Mesendoderm (in vitro differentiated cells): ENCODE measurements around the gene SOX9.

ENCODE experiments used
- DNase-seq: peaks from one replicate; pipeline ENCODE4 v3.0.0; 2013
- H2AK5ac ChIP-seq: 2 replicates; pipeline ENCODE4 v1.6.1; 2013; ENCODE audit warnings: low read length, inconsistent platforms
- H2BK120ac ChIP-seq: 2 replicates; pipeline ENCODE4 v1.6.1; 2013; ENCODE audit warnings: low read depth, mild to moderate bottlenecking, low read length, moderate library complexity, mixed read lengths
- H2BK15ac ChIP-seq: replicated peaks from 2 replicates; pipeline ENCODE4 v1.6.1; 2013; ENCODE audit warnings: low read depth, mild to moderate bottlenecking, moderate library complexity
- H2BK5ac ChIP-seq: 2 replicates; pipeline ENCODE4 v1.6.1; 2013; ENCODE audit warnings: low read length, inconsistent platforms
- H3K18ac ChIP-seq: 2 replicates; pipeline ENCODE4 v1.6.1; 2013; ENCODE audit warnings: mild to moderate bottlenecking, low read length, mixed read lengths
- H3K23ac ChIP-seq: one replicate; pipeline ENCODE4 v1.6.1; 2013; ENCODE audit warnings: low read length
- H3K27ac ChIP-seq: 2 replicates; pipeline ENCODE4 v1.5.1; 2013; ENCODE audit warnings: low read depth, mild to moderate bottlenecking, inconsistent platforms, low read length, moderate library complexity
- H3K27me3 ChIP-seq: 2 replicates; pipeline ENCODE4 v1.6.1; 2013; ENCODE audit warnings: low read length, control low read depth, mild to moderate bottlenecking, inconsistent platforms; ENCODE audit not compliant: insufficient read depth, poor library complexity
- H3K36me3 ChIP-seq: 2 replicates; pipeline ENCODE4 v1.6.1; 2013; ENCODE audit warnings: low read length, inconsistent platforms; ENCODE audit not compliant: control insufficient read depth, insufficient read depth
- H3K4ac ChIP-seq: one replicate; pipeline ENCODE4 v1.6.1; 2013; ENCODE audit warnings: low read depth, mild to moderate bottlenecking, low read length, moderate library complexity
- H3K4me1 ChIP-seq: 2 replicates; pipeline ENCODE4 v1.6.1; 2013; ENCODE audit warnings: low read depth, low read length, inconsistent platforms; ENCODE audit not compliant: control insufficient read depth
- H3K4me2 ChIP-seq: 2 replicates; pipeline ENCODE4 v1.6.1; 2013; ENCODE audit warnings: low read length
- H3K4me3 ChIP-seq: 2 replicates; pipeline ENCODE4 v1.5.1; 2013; ENCODE audit warnings: mild to moderate bottlenecking, low read length
- H3K56ac ChIP-seq: one replicate; pipeline ENCODE4 v1.6.1; 2013; ENCODE audit warnings: low read length
- H3K79me1 ChIP-seq: 2 replicates; pipeline ENCODE4 v1.6.1; 2013; ENCODE audit warnings: low read length, inconsistent platforms
- H3K79me2 ChIP-seq: 2 replicates; pipeline ENCODE4 v1.6.1; 2013; ENCODE audit warnings: mild to moderate bottlenecking, low read length; ENCODE audit not compliant: control insufficient read depth, insufficient read depth
- H3K9ac ChIP-seq: 2 replicates; pipeline ENCODE4 v1.6.1; 2013; ENCODE audit warnings: low read length, inconsistent platforms
- H4K5ac ChIP-seq: one replicate; pipeline ENCODE4 v1.6.1; 2013; ENCODE audit warnings: low read length
- H4K8ac ChIP-seq: one replicate; pipeline ENCODE4 v1.6.1; 2013; ENCODE audit warnings: low read depth, mild to moderate bottlenecking, control low read depth, low read length, moderate library complexity
- WGBS: extraction: QIAGEN DNeasy Blood & Tissue Kit; methylation state at CpG from one replicate; pipeline ENCODE4 v1.1.7; 2013; ENCODE audit warnings: low lambda C conversion rate, missing lambda C conversion rate; ENCODE audit not compliant: insufficient coverage; ENCODE audit errors: extremely low coverage; 5-methylcytosine and 5-hydroxymethylcytosine counted together

The SOX9 gene

GRCh38 chr17:72125226-72125651, 4.4 kb downstream of the SOX9 start:
- Histone ChIP-seq H3K4me3 (no peak overlapping the region), H3K4me1 (no peaks in the 10 kb centered on the region), H2BK15ac (no peak overlapping the region), H4K8ac (no peak overlapping the region), H3K9ac (no peak overlapping the region), H3K18ac (no peak overlapping the region), H3K4me2 (no peak overlapping the region), H3K79me1 (no peaks in the 10 kb centered on the region), H2AK5ac (no peak overlapping the region), H3K36me3 (no peaks in the 10 kb centered on the region), H3K23ac (no peak overlapping the region), H3K4ac (no peak overlapping the region), H3K27me3 (no peaks in the 10 kb centered on the region), H3K27ac (no peak overlapping the region), H3K56ac (no peak overlapping the region), H2BK120ac (no peak overlapping the region), H2BK5ac (no peak overlapping the region), H3K79me2 (no peaks in the 10 kb centered on the region), H4K5ac (no peak overlapping the region)
- no peak for DNase-seq
- no CpG with 5 or more reads among the region's 4 CpGs for WGBS

GRCh38 chr17:72125742-72126141, 4.9 kb downstream of the SOX9 start:
- no peaks in the 10 kb centered on the region for H3K79me2 ChIP-seq
- H4K8ac ChIP-seq = no peak overlapping the region
- H2BK15ac ChIP-seq = no peak overlapping the region
- H3K4me1 ChIP-seq = no peaks in the 10 kb centered on the region
- H3K79me1 ChIP-seq = no peaks in the 10 kb centered on the region
- H3K23ac ChIP-seq = no peak overlapping the region
- no peaks in the 10 kb centered on the region for H3K27me3 ChIP-seq
- no peak overlapping the region for H4K5ac ChIP-seq
- no peak overlapping the region for H3K4me2 ChIP-seq
- no peak overlapping the region for H2AK5ac ChIP-seq
- H3K18ac ChIP-seq = no peak overlapping the region
- no peak overlapping the region for H3K27ac ChIP-seq
- no peak overlapping the region for H2BK120ac ChIP-seq
- H2BK5ac ChIP-seq = no peak overlapping the region
- H3K4me3 ChIP-seq = no peak overlapping the region
- H3K4ac ChIP-seq = no peak overlapping the region
- no peak for DNase-seq
- no peak overlapping the region for H3K56ac ChIP-seq
- H3K36me3 ChIP-seq = no peaks in the 10 kb centered on the region
- H3K9ac ChIP-seq = no peak overlapping the region

- Histone ChIP-seq H3K27ac (no peak overlapping the region), H2AK5ac (no peak overlapping the region), H3K23ac (no peak overlapping the region), H3K4me2 (no peak overlapping the region), H3K36me3 (no peaks in the 10 kb centered on the region), H3K27me3 (no peaks in the 10 kb centered on the region), H3K4me1 (no peaks in the 10 kb centered on the region), H3K4me3 (no peak overlapping the region), H3K9ac (no peak overlapping the region), H3K79me1 (no peaks in the 10 kb centered on the region), H3K56ac (no peak overlapping the region), H2BK15ac (no peak overlapping the region), H2BK5ac (no peak overlapping the region), H4K5ac (no peak overlapping the region), H3K79me2 (no peaks in the 10 kb centered on the region), H3K4ac (no peak overlapping the region), H2BK120ac (no peak overlapping the region), H4K8ac (no peak overlapping the region), H3K18ac (no peak overlapping the region)
- no CpG with 5 or more reads among the region's 8 CpGs for WGBS
- no peak for DNase-seq
These were observed 6.0 kb downstream of the SOX9 start for GRCh38 chr17:72126575-72127486.

GRCh38 chr17:72128039-72128438, 7.2 kb downstream of the SOX9 start:
- Histone ChIP-seq H3K4me3 (no peak overlapping the region), H3K23ac (no peak overlapping the region), H3K36me3 (no peaks in the 10 kb centered on the region), H3K4me1 (no peaks in the 10 kb centered on the region), H3K9ac (no peak overlapping the region), H3K79me1 (no peaks in the 10 kb centered on the region), H3K4ac (no peak overlapping the region), H2BK15ac (no peak overlapping the region), H2AK5ac (no peak overlapping the region), H2BK5ac (no peak overlapping the region), H2BK120ac (no peak overlapping the region), H3K56ac (no peak overlapping the region), H4K5ac (no peak overlapping the region), H3K27ac (no peak overlapping the region), H3K18ac (no peak overlapping the region), H3K4me2 (no peak overlapping the region), H3K27me3 (no peaks in the 10 kb centered on the region), H3K79me2 (no peaks in the 10 kb centered on the region), H4K8ac (no peak overlapping the region)
- no peak for DNase-seq
- no CpG with 5 or more reads among the region's 3 CpGs for WGBS

- Histone ChIP-seq H3K56ac (no peak overlapping the region), H2BK5ac (no peak overlapping the region), H3K36me3 (no peaks in the 10 kb centered on the region), H3K4me3 (no peak overlapping the region), H4K5ac (no peak overlapping the region), H2AK5ac (no peak overlapping the region), H3K23ac (no peak overlapping the region), H4K8ac (no peak overlapping the region), H2BK15ac (no peak overlapping the region), H2BK120ac (no peak overlapping the region), H3K27ac (no peak overlapping the region), H3K4me1 (no peaks in the 10 kb centered on the region), H3K9ac (no peak overlapping the region), H3K79me2 (no peaks in the 10 kb centered on the region), H3K27me3 (no peaks in the 10 kb centered on the region), H3K4ac (no peak overlapping the region), H3K79me1 (no peaks in the 10 kb centered on the region), H3K18ac (no peak overlapping the region), H3K4me2 (no peak overlapping the region)
- no peak for DNase-seq
- no CpG with 5 or more reads among the region's 7 CpGs for WGBS
These were observed 14.0 kb downstream of the SOX9 start for GRCh38 chr17:72134608-72135394.
